ENCODE results near the gene SLC25A13. TPM values are rescaled to one million over a fixed set of nuclear protein-coding genes. Genes with fewer than 3 reads are reported as not detected.

The SLC25A13 gene
- total RNA-seq, 1 experiment from 2014 or later = 77.2 TPM

GRCh38 chr7:96244244-96244991 lies 77.5 kb downstream of the SLC25A13 start:
- no peak for ATAC-seq
- DNase-seq (ENCODE audit: low spot score) = no peak
- H3K4me1 Mint-ChIP-seq = peaks cover 22% of the 10 kb centered on the region
- H3K27ac Mint-ChIP-seq = no peak overlapping the region
- no peak overlapping the region for H3K4me3 Mint-ChIP-seq
- no peaks in the 10 kb centered on the region for H3K36me3 Mint-ChIP-seq
- TF ChIP-seq GRHL2 (CRISPR knock-in tag; IDR thresholded peaks at IDR 0.05; ENCODE audit: insufficient replicate concordance, severe bottlenecking) (no peak), USF1 (CRISPR knock-in tag; IDR thresholded peaks at IDR 0.05) (no peak), EMX1 (CRISPR knock-in tag; IDR thresholded peaks at IDR 0.05) (no peak), SMAD4 (CRISPR knock-in tag; IDR thresholded peaks at IDR 0.05) (no peak), ZMAT4 (CRISPR knock-in tag; IDR thresholded peaks at IDR 0.05) (no peak), HMGA2 (CRISPR knock-in tag; IDR thresholded peaks at IDR 0.05) (no peak), ZNF423 (CRISPR knock-in tag; IDR thresholded peaks at IDR 0.05) (no peak)
- H3K27me3 Mint-ChIP-seq (ENCODE audit: low read depth) = no peaks in the 10 kb centered on the region
- ChIA-PET POLR2A (interaction anchor here (0.9 kb wide), 1 partner anchor 19 kb away, joined by 3 read pairs; no protein-coding TSS in a partner anchor), CTCF (interaction anchor here (0.6 kb wide), 1 partner anchor 218 kb away, joined by 3 read pairs; no protein-coding TSS in a partner anchor)
- no peaks in the 10 kb centered on the region for H3K9me3 Mint-ChIP-seq

- CTCF ChIA-PET = no interaction called here
- DNase-seq (ENCODE audit: low spot score) (no peak), ATAC-seq (no peak)
- Mint-ChIP-seq H3K36me3 (no peaks in the 10 kb centered on the region), H3K4me1 (peaks cover 15% of the 10 kb centered on the region), H3K9me3 (no peaks in the 10 kb centered on the region), H3K4me3 (no peak overlapping the region), H3K27me3 (ENCODE audit: low read depth) (no peaks in the 10 kb centered on the region), H3K27ac (no peak overlapping the region)
- TF ChIP-seq E2F4 (CRISPR knock-in tag; IDR thresholded peaks at IDR 0.05; ENCODE audit: borderline replicate concordance, low read depth) (no peak), ZNF138 (CRISPR knock-in tag; conservative IDR thresholded peaks at IDR 0.05) (no peak), SMAD4 (CRISPR knock-in tag; IDR thresholded peaks at IDR 0.05) (no peak), USF2 (CRISPR knock-in tag; IDR thresholded peaks at IDR 0.05) (no peak), RELA (CRISPR knock-in tag; IDR thresholded peaks at IDR 0.05; ENCODE audit: borderline replicate concordance) (no peak), EMX1 (CRISPR knock-in tag; IDR thresholded peaks at IDR 0.05) (no peak), ARID4B (CRISPR knock-in tag; IDR thresholded peaks at IDR 0.05; ENCODE audit: borderline replicate concordance) (no peak), TEAD4 (CRISPR knock-in tag; IDR thresholded peaks at IDR 0.05) (no peak), OVOL2 (CRISPR knock-in tag; IDR thresholded peaks at IDR 0.05; ENCODE audit: borderline replicate concordance) (no peak), FOXP1 (CRISPR knock-in tag; IDR thresholded peaks at IDR 0.05; ENCODE audit: borderline replicate concordance) (no peak), SP1 (CRISPR knock-in tag; conservative IDR thresholded peaks at IDR 0.05) (no peak)
- POLR2A ChIA-PET = interaction anchor here (0.9 kb wide), 1 partner anchor 18 kb away, joined by 3 read pairs; no protein-coding TSS in a partner anchor
These were observed 78.7 kb downstream of the SLC25A13 start for GRCh38 chr7:96243241-96243640.
